Panc1 (cell line): ENCODE results near the gene DUX4. TPM values are rescaled to one million over a fixed set of nuclear protein-coding genes. Genes with fewer than 3 reads are reported as not detected.
"Not testable (repeated sequence)": the region's sequence is repeated elsewhere in the genome, so short reads cannot be mapped to it uniquely, and the experiment has no call there.

Source experiments
- ATAC-seq: fragments of 200-7000 bp; cut with Tn5 transposase; 2 replicates; pipeline ENCODE4 v1.9.1; 2020; ENCODE audit warnings: mild to moderate bottlenecking, moderate library complexity
- Bru-seq: library from RNA; stranded (reverse); fragments of 400-500 nt; gene quantifications from one replicate; lab custom pipeline; 2021; lab: Mats Ljungman, UMichigan
- BruChase-seq, 2 experiments: library from RNA; stranded (reverse); fragments of 400-500 nt; gene quantifications; one replicate each; lab custom pipeline; 2021; lab: Mats Ljungman, UMichigan
- BruUV-seq: library from RNA; stranded (reverse); fragments of 400-500 nt; replicated peaks from 2 replicates; lab custom pipeline; 2021; lab: Mats Ljungman, UMichigan
- CTCF ChIA-PET: fragments of 300-600 bp; sonication (Branson Sonifier 250); formaldehyde crosslinking; loops from one replicate; lab custom pipeline; 2022; ENCODE audit warnings: antibody characterized with exemption; lab: Charles Lee
- POLR2A ChIA-PET: fragments of 300-600 bp; sonication (Branson Sonifier 250); formaldehyde crosslinking; loops from one replicate; lab custom pipeline; 2022; ENCODE audit warnings: antibody characterized with exemption; lab: Charles Lee
- DNase-seq: peaks from one replicate; pipeline ENCODE4 v3.0.0-alpha.2; 2010; ENCODE audit warnings: low read depth, low spot score
- H3K27ac ChIP-seq: 2 replicates; pipeline ENCODE4 v1.5.1; 2011; ENCODE audit warnings: mild to moderate bottlenecking, low read length, inconsistent platforms
- H3K27me3 ChIP-seq: fragments of 200-500 bp; sonication (Bioruptor generic); 2 replicates; pipeline ENCODE4 v1.6.0; 2014; ENCODE audit warnings: low read length, inconsistent platforms; ENCODE audit not compliant: control insufficient read depth, insufficient read depth
- H3K36me3 ChIP-seq: fragments of 200-500 bp; sonication (Bioruptor generic); 2 replicates; pipeline ENCODE4 v1.5.1; 2014; ENCODE audit warnings: inconsistent platforms, mild to moderate bottlenecking, low read length, moderate library complexity; ENCODE audit not compliant: control insufficient read depth, insufficient read depth
- H3K4me1 ChIP-seq: 2 replicates; pipeline ENCODE4 v1.5.1; 2011; ENCODE audit warnings: inconsistent platforms, mild to moderate bottlenecking, low read length, moderate library complexity; ENCODE audit not compliant: control insufficient read depth, insufficient read depth
- H3K4me3 ChIP-seq, 2 experiments: 2 replicates each; pipeline ENCODE4 v1.5.1; 2011 to 2012; ENCODE audit warnings: low read depth in 2 of 2, low read length in 2 of 2, mild to moderate bottlenecking in 2 of 2, inconsistent platforms in 1 of 2, moderate library complexity in 1 of 2
- H3K9me3 ChIP-seq: fragments of 200-500 bp; sonication (Bioruptor generic); 2 replicates; pipeline ENCODE4 v1.5.1; 2014; ENCODE audit warnings: low read depth, mild to moderate bottlenecking, inconsistent platforms, low read length, moderate library complexity; ENCODE audit not compliant: control insufficient read depth, insufficient read depth
- in situ Hi-C: cut with HindIII; loops from 2 replicates; pipeline ENCODE4 v1.10.0; 2016; ENCODE audit warnings: low sequenced_read_pairs, low pct_unique_long_range_greater_than_20kb
- intact Hi-C: fragments of 100-400 bp; cut with micrococcal nuclease; formaldehyde crosslinking; loops from one replicate; pipeline ENCODE4 v1.10.0; 2022; ENCODE audit not compliant: unreplicated experiment
- long read RNA-seq: library from polyadenylated mRNA; unstranded; transcript quantifications from one replicate; pipeline ENCODE4 v2.0.0, GENCODE V29; 2021; ENCODE audit not compliant: unreplicated experiment
- polyA plus RNA-seq: library from polyadenylated mRNA; unstranded; fragments of >200 nt; gene quantifications from one replicate; pipeline ENCODE4 v1.2.1, GENCODE V29; 2012; ENCODE audit warnings: missing spikeins; ENCODE audit not compliant: insufficient read length
- total RNA-seq: library from RNA; stranded (reverse); gene quantifications from one replicate; pipeline ENCODE4 v1.2.1, GENCODE V29; 2021; ENCODE audit not compliant: unreplicated experiment

Gene DUX4
- total RNA-seq (not detected), Bru-seq, nascent RNA (not detected), BruChase-seq, experiment 1, labeled RNA remaining after a 2-hour chase (not detected), BruChase-seq, experiment 2, labeled RNA remaining after a 6-hour chase (not detected)
- polyA plus RNA-seq, result 0.36 TPM
- long read RNA-seq, result 0 reads

DNA sequence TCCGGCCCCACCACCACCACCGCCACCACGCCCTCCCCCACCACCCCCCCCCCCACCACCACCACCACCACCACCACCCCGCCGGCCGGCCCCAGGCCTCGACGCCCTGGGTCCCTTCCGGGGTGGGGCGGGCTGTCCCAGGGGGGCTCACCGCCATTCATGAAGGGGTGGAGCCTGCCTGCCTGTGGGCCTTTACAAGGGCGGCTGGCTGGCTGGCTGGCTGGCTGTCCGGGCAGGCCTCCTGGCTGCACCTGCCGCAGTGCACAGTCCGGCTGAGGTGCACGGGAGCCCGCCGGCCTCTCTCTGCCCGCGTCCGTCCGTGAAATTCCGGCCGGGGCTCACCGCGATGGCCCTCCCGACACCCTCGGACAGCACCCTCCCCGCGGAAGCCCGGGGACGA, at the start of gene DUX4:
Gene DUX4, plus strand, starts transcription at position 347 of the 400 bp plus-strand sequence. Its CDS starts 0 bp downstream, at position 347.
- POLR2A ChIA-PET, CTCF ChIA-PET: not testable (repeated sequence)

DNA sequence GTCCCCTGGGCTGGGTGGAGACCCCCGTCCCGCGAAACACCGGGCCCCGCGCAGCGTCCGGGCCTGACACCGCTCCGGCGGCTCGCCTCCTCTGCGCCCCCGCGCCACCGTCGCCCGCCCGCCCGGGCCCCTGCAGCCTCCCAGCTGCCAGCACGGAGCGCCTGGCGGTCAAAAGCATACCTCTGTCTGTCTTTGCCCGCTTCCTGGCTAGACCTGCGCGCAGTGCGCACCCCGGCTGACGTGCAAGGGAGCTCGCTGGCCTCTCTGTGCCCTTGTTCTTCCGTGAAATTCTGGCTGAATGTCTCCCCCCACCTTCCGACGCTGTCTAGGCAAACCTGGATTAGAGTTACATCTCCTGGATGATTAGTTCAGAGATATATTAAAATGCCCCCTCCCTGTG, 1.9 kb downstream of the DUX4 start:
- H3K4me1 ChIP-seq, H3K4me3 ChIP-seq, H3K36me3 ChIP-seq, in situ Hi-C loops, DNase-seq, ATAC-seq, intact Hi-C loops, H3K27ac ChIP-seq, POLR2A ChIA-PET, H3K9me3 ChIP-seq, BruUV-seq, CTCF ChIA-PET, H3K27me3 ChIP-seq: not testable (repeated sequence)

More for the DNA sequence above, at the start of gene DUX4:
- BruUV-seq, H3K4me1 ChIP-seq, H3K27me3 ChIP-seq, H3K9me3 ChIP-seq, H3K27ac ChIP-seq, intact Hi-C loops, DNase-seq, H3K36me3 ChIP-seq, in situ Hi-C loops, H3K4me3 ChIP-seq, ATAC-seq: not testable (repeated sequence)

DNA sequence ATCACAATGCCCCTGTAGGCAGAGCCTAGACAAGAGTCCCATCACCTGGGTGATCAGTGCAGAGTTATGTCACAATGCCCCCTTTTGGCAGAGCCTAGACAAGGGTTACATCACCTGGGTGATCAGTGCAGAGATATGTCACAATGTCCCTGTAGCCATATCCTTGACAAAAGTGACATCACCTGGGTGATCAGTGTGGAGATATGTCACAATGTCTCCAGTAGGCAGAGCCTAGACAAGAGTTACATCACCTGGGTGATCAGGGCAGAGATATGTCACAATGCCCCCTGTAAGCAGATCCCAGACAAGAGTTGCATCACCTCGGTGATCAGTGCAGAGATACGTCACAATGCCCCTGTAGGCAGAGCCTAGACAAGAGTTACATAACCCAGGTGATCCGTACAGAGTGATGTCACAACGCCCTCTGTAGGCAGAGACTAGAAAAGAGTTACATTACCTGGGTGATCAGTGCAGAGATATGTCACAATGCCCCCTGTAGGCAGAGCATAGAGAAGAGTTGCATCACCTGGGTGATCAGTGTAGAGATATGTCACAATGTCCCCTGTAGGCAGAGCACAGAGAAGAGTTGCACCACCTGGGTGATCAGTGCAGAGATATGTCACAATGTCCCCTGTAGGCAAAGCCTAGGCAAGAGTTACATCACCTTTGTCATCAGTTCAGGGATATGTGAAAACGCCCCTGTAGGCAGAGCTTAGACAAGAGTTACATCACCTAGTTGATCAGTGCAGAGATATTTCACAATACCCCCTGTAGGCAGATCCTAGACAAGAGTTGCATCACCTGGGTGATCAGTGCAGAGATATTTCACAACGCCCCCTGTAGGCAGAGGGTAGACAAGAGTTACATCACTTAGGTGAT, 4.4 kb downstream of the DUX4 start:
- in situ Hi-C loops, H3K9me3 ChIP-seq, POLR2A ChIA-PET, DNase-seq, CTCF ChIA-PET, H3K27ac ChIP-seq, intact Hi-C loops, H3K4me3 ChIP-seq, BruUV-seq, H3K27me3 ChIP-seq, H3K4me1 ChIP-seq, H3K36me3 ChIP-seq: not testable (repeated sequence)
- peak; percentile 62 for ATAC-seq

DNA sequence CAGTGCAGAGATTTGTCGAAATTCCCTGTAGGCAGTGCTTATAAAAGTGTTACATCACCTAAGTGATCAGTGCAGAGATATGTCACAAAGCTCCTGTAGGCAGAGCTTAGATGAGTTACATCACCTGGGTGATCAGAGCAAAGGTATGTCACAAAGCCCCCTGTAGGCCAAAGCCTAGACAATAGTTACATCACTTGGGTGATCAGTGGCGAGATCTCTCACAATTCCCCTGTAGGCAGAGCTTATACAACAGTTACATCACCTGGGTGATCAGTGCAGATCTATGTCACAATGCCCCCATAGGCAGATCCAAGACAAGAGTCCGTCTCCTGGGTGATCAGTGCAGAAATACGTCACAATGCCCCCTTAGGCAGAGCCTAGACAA, 5.0 kb downstream of the DUX4 start:
- peak; percentile 47 for ATAC-seq
- not testable (repeated sequence) for BruUV-seq

DNA sequence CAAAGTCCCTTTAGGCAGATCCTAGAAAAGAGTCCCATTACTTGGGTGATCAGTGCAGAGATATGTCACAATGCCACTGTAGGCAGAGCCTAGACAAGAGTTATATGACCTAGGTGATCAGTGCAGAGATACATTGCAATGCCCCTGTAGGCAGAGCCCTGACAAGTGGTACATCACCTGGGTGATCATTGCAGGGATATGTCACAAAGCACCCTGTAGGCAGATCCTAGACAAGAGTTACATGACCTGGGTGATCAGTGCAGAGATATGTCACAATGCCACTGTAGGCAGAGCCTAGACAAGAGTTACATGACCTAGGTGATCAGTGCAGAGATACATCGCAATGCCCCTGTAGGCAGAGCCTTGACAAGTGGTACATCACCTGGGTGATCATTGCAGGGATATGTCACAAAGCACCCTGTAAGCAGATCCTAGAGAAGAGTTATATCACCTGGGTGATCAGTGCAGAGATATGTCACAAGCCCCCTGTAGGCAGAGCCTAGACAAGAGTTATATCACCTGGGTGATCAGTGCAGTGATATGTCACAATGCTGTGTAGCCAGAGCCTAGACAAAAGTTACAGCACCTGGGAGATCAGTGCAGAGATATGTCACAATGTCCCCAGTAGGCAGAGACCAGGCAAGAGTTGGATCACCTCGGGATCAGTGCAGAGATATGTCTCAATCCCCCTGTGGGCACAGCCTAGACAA, 5.6 kb downstream of the DUX4 start:
- intact Hi-C loops, POLR2A ChIA-PET, H3K4me1 ChIP-seq, H3K27me3 ChIP-seq, in situ Hi-C loops, H3K27ac ChIP-seq, H3K4me3 ChIP-seq, H3K9me3 ChIP-seq, BruUV-seq, DNase-seq, H3K36me3 ChIP-seq, CTCF ChIA-PET: not testable (repeated sequence)
- ATAC-seq, result peak; percentile 85

More for the DNA sequence above, 5.0 kb downstream of the DUX4 start:
- H3K4me1 ChIP-seq, H3K27ac ChIP-seq, H3K27me3 ChIP-seq, CTCF ChIA-PET, in situ Hi-C loops, DNase-seq, POLR2A ChIA-PET, intact Hi-C loops, H3K9me3 ChIP-seq, H3K36me3 ChIP-seq, H3K4me3 ChIP-seq: not testable (repeated sequence)

DNA sequence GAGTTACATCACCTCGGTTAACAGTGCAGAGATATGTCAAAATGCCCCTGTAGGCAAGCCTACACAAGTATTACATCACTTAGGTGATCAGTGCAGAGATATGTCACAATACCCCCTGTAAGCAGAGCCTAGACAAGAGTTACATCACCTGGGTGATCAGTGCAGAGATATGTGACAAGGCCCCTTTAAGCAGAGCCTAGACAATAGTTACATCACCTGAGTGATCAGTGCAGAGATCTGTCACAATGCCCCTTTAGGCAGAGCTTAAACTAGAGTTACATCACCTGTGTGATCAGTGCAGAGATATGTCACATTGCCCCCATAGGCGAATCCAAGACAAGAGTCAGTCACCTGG, 6.1 kb downstream of the DUX4 start:
- H3K9me3 ChIP-seq, POLR2A ChIA-PET, CTCF ChIA-PET, H3K27me3 ChIP-seq, H3K36me3 ChIP-seq, H3K27ac ChIP-seq, H3K4me1 ChIP-seq, in situ Hi-C loops, H3K4me3 ChIP-seq, BruUV-seq, DNase-seq, intact Hi-C loops: not testable (repeated sequence)
- ATAC-seq, result peak; percentile 53

DNA sequence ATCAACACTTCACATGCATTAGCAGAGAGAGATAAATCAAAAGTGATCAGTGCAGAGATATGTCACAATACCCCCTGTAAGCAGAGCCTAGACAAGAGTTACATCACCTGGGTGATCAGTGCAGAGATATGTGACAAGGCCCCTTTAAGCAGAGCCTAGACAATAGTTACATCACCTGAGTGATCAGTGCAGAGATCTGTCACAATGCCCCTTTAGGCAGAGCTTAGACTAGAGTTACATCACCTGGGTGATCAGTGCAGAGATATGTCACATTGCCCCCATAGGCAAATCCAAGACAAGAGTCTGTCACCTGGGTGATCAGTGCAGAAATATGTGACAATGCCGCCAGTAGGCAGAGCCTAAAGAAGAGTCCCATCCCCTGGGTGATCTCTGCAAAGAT, 7.4 kb downstream of the DUX4 start:
- in situ Hi-C loops, DNase-seq, H3K4me1 ChIP-seq, intact Hi-C loops, POLR2A ChIA-PET, BruUV-seq, H3K4me3 ChIP-seq, CTCF ChIA-PET, ATAC-seq, H3K27ac ChIP-seq, H3K27me3 ChIP-seq, H3K36me3 ChIP-seq, H3K9me3 ChIP-seq: not testable (repeated sequence)
